Gastroesophageal sphincter (tissue), 3 donors: ENCODE results near the gene PNKD.
A peak's percentile ranks its signal among the peaks of the same experiment; 100 is the strongest.

ENCODE experiments used
- CTCF ChIP-seq, 4 experiments: fragments of 200-600 bp in 2 of 4; fragments of 450-650 bp in 2 of 4; sonication (generic) in 1 of 4; IDR thresholded peaks; one replicate each; pipeline ENCODE4 v1.5.1; 2017 to 2019; ENCODE audit warnings: antibody characterized with exemption in 4 of 4, mild to moderate bottlenecking in 2 of 4, moderate library complexity in 2 of 4
- EP300 ChIP-seq: sonication (generic); formaldehyde crosslinking; IDR thresholded peaks from one replicate; pipeline ENCODE4 v1.6.1; 2017; ENCODE audit warnings: antibody characterized with exemption, mild to moderate bottlenecking
- POLR2A ChIP-seq, 2 donors: fragments of 450-650 bp; IDR thresholded peaks; one replicate each; pipeline ENCODE4 v1.6.1; 2017; ENCODE audit warnings: antibody characterized with exemption in 2 of 2, mild to moderate bottlenecking in 2 of 2, moderate library complexity in 1 of 2
- POLR2AphosphoS5 ChIP-seq: sonication (generic); formaldehyde crosslinking; IDR thresholded peaks from one replicate; pipeline ENCODE4 v1.6.1; 2017; ENCODE audit warnings: antibody characterized with exemption

GRCh38 chr2:218284106-218284811, 13.9 kb downstream of the PNKD start:
- TF ChIP-seq POLR2AphosphoS5 (peak; percentile 65), CTCF (IDR thresholded peaks at IDR 0.05) (no peak), POLR2A (IDR thresholded peaks at IDR 0.05) (no peak), EP300 (no peak)
